ENCODE results near the gene RASD1. TPM values are rescaled to one million over a fixed set of nuclear protein-coding genes. Genes with fewer than 3 reads are reported as not detected.
"Not testable (repeated sequence)": the region's sequence is repeated elsewhere in the genome, so short reads cannot be mapped to it uniquely, and the experiment has no call there.

The RASD1 gene
- total RNA-seq, 1 donor from 2014 or later, result 2.1 TPM

- Mint-ChIP-seq H3K36me3 (no peaks in the 10 kb centered on the region), H3K9me3 (peaks cover 8% of the 10 kb centered on the region), H3K4me3 (no peak overlapping the region), H3K27me3 (ENCODE audit: low read depth) (peaks cover 24% of the 10 kb centered on the region), H3K27ac (no peak overlapping the region), H3K4me1 (no peaks in the 10 kb centered on the region)
- no peak for TF ChIP-seq CTCF (IDR thresholded peaks at IDR 0.05; ENCODE audit: unreplicated experiment)
- DNase-seq (ENCODE audit: low spot score in 2 of 2, unreplicated experiment in 2 of 2), result no peak
Measured at GRCh38 chr17:17457680-17458079, 38.5 kb downstream of the RASD1 start.

GRCh38 chr17:17456251-17456650, 39.9 kb downstream of the RASD1 start:
- no peak overlapping the region for H3K27ac Mint-ChIP-seq
- TF ChIP-seq CTCF (IDR thresholded peaks at IDR 0.05; ENCODE audit: unreplicated experiment), result no peak
- H3K9me3 Mint-ChIP-seq, result peaks cover 8% of the 10 kb centered on the region
- no peaks in the 10 kb centered on the region for H3K36me3 Mint-ChIP-seq
- H3K27me3 Mint-ChIP-seq (ENCODE audit: low read depth), result peaks cover 24% of the 10 kb centered on the region
- no peak for DNase-seq (ENCODE audit: low spot score in 2 of 2, unreplicated experiment in 2 of 2)
- H3K4me3 Mint-ChIP-seq, result no peak overlapping the region
- no peaks in the 10 kb centered on the region for H3K4me1 Mint-ChIP-seq

GRCh38 chr17:17455173-17455572, 41.0 kb downstream of the RASD1 start:
- H3K27ac Mint-ChIP-seq, result no peak overlapping the region
- peaks cover 4% of the 10 kb centered on the region for H3K9me3 Mint-ChIP-seq
- DNase-seq (ENCODE audit: low spot score in 2 of 2, unreplicated experiment in 2 of 2), result no peak
- H3K4me3 Mint-ChIP-seq, result no peak overlapping the region
- no peaks in the 10 kb centered on the region for H3K36me3 Mint-ChIP-seq
- peaks cover 20% of the 10 kb centered on the region for H3K27me3 Mint-ChIP-seq (ENCODE audit: low read depth)
- no peak for TF ChIP-seq CTCF (IDR thresholded peaks at IDR 0.05; ENCODE audit: unreplicated experiment)
- H3K4me1 Mint-ChIP-seq, result no peaks in the 10 kb centered on the region

GRCh38 chr17:17454700-17455099, 41.5 kb downstream of the RASD1 start:
- H3K27ac Mint-ChIP-seq; H3K4me1 Mint-ChIP-seq; H3K36me3 Mint-ChIP-seq; H3K9me3 Mint-ChIP-seq; DNase-seq (ENCODE audit: low spot score in 2 of 2, unreplicated experiment in 2 of 2); H3K4me3 Mint-ChIP-seq: not testable (repeated sequence)
- H3K27me3 Mint-ChIP-seq (ENCODE audit: low read depth), result peaks cover 20% of the 10 kb centered on the region

- DNase-seq (ENCODE audit: low spot score in 2 of 2, unreplicated experiment in 2 of 2), result no peak
- Mint-ChIP-seq H3K27me3 (ENCODE audit: low read depth) (peaks cover 20% of the 10 kb centered on the region), H3K4me1 (no peaks in the 10 kb centered on the region), H3K27ac (no peak overlapping the region), H3K36me3 (no peaks in the 10 kb centered on the region), H3K4me3 (no peak overlapping the region), H3K9me3 (no peaks in the 10 kb centered on the region)
- TF ChIP-seq CTCF (IDR thresholded peaks at IDR 0.05; ENCODE audit: unreplicated experiment), result no peak
Measured at GRCh38 chr17:17454276-17454675, 41.9 kb downstream of the RASD1 start.

- Mint-ChIP-seq H3K4me1 (no peaks in the 10 kb centered on the region), H3K36me3 (no peaks in the 10 kb centered on the region), H3K27ac (no peak overlapping the region), H3K4me3 (no peak overlapping the region), H3K27me3 (ENCODE audit: low read depth) (peaks cover 20% of the 10 kb centered on the region), H3K9me3 (no peaks in the 10 kb centered on the region)
- TF ChIP-seq CTCF (IDR thresholded peaks at IDR 0.05; ENCODE audit: unreplicated experiment), result no peak
- DNase-seq (ENCODE audit: low spot score in 2 of 2, unreplicated experiment in 2 of 2), result no peak
Measured at GRCh38 chr17:17453088-17453487, 43.1 kb downstream of the RASD1 start.
